Right kidney (tissue), 1 donor: ENCODE data around the gene SCD5.
A peak's percentile ranks its signal among the peaks of the same experiment; 100 is the strongest.

Experiments
- DNase-seq: peaks from one replicate; pipeline ENCODE4 v3.0.0-alpha.2; 2016

SCD5 gene

GRCh38 chr4:82589756-82590155 is 208.8 kb downstream of the SCD5 start:
- no peak for DNase-seq

GRCh38 chr4:82588771-82589270 is 209.8 kb downstream of the SCD5 start:
- DNase-seq: no peak

GRCh38 chr4:82587826-82588540 is 210.6 kb downstream of the SCD5 start:
- DNase-seq: no peak

- DNase-seq: peak; percentile 19
Measured at GRCh38 chr4:82585690-82586435, 212.7 kb downstream of the SCD5 start.

- DNase-seq: no peak
Measured at GRCh38 chr4:82584931-82585330, 213.7 kb downstream of the SCD5 start.

GRCh38 chr4:82583897-82584587 is 214.6 kb downstream of the SCD5 start:
- no peak for DNase-seq

- DNase-seq: no peak
Measured at GRCh38 chr4:82579932-82580331, 218.7 kb downstream of the SCD5 start.
